GM19035 (cell line): ENCODE data around the gene IFNL1.
A peak's percentile ranks its signal among the peaks of the same experiment; 100 is the strongest.
"Not testable (repeated sequence)": the region's sequence is repeated elsewhere in the genome, so short reads cannot be mapped to it uniquely, and the experiment has no call there.

Experiments
- ATAC-seq: cut with Tn5 transposase; IDR thresholded peaks from one replicate; pipeline ENCODE4 v1.9.1; 2021; ENCODE audit not compliant: unreplicated experiment

The IFNL1 gene

DNA sequence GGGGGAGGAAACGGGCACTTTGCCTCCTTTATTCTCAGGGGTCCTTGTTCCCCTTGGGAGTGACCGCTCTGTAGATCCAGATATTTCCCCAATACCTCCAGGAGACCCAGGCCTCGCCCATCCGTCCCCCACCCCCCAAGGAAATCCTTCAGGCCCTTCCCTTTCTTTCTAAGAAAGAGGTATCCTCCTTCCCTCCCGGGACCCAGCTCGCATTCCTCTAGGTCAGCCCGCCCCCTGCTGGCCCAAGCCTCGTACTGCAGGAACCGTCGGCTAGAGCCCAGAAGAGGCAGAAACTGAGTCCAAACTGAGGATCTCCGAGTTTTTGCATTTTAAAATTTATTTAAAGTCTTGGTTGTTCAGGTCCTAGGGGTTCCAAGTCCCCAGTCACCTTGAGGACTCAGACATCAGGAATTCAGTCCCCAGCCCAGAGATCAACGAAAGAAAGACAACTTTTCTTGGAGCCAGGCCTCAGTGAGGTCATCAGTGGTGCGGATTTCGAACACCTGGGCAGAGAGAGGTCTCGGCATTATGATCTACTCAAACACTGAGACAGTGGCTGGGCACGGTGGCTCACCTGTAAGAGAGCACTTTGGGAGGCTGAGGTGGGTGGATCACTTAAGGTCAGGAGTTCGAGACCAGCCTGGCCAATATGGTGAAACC, 32.0 kb downstream of the IFNL1 start:
- no peak for ATAC-seq

DNA sequence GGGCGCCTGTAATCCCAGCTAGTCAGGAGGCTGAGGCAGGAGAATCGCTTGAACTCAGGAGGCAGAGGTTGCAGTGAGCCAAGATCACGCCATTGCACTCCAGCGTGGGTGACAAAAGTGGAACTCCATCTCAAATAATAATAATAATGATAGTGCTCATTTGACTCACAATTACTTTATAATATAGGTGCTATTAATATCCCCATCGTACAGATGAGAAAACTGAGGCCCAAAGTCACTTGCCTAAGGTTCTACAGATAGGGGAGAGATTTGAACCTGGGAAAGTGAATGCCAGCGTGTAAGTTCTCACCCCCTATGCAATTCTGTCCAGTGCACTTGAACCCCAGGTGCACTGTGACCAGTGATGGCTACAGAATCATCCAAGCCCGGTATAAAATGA, 33.7 kb downstream of the IFNL1 start:
- no peak for ATAC-seq

DNA sequence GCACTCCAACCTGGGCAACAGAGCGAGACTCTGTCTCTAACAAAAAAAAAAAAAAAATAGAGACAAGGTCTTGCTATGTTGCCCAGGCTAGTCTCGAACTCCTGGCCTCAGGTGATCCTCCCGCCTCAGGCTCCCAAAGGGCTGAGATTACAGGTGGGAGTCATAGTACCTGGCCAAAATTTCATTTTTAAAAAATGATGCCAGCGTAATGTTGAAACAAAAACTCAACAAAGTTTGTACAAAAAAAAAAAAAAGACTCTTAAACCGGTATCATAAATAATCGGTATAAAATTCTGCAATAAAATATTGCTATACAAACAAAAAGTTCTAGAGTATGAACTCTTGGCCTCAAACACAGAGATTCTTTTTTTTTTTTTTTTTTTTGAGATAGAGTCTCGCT, 36.1 kb downstream of the IFNL1 start:
- no peak for ATAC-seq

DNA sequence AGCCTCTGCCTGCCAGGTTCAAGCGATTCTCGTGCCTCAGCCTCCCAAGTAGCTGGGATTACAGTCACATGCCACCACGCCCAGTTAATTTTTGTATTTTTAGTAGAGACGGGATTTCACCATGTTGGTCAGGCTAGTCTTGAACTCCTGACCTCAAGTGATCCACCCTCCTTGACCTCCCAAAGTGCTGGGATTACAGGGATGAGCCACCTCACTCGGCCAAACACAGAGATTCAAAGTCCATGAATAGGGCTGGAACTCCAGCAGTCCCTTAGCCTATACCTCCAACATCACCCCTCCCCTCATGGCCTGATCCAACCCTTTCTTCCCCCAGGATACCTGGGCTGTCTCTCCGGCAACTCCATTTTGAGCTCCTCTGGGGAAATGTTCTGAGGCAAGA, 36.5 kb downstream of the IFNL1 start:
- ATAC-seq = not testable (repeated sequence)

DNA sequence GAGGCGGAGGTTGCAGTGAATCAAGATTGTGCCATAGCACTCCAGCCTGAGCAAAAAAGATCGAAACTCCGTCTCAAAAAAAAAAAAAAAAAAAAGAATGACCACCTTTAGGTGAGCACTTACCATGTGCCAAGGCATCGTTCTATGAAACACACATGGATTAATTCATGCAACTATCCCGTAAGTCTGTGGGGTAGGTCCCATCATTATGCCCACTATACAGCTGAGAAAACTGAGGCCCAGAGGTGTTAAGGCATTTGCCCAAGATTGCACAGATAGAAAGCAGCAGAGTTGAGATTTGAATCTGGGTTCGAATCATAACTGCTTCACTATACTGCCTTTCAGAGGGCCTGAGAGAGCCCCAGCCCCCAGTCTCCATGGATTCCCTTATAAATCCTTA, 37.3 kb downstream of the IFNL1 start:
- no peak for ATAC-seq

DNA sequence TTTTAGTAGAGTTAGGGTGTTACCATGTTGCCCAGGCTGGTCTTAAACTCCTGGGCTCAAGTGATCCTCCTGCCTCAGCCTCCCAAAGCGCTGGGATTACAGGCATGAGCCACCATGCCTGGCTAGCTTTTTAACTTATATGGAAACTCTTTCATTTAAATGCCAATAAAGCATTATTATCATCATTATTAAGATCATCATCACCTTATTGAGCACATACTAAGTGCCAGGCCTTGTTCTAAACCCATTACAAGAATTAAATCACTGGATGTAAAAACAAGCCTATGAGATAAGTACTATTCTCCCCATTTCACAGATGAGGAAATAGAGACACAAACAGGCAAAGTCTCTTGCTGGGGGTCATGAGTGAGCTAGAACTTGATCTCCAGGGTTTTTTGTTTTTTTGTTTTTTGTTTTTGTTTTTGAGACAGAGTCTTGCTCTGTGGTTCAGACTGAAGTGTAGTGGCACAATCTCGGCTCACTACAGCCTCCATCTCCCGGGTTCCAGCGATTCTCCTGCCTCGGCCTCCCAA, 38.3 kb downstream of the IFNL1 start:
- ATAC-seq = no peak

DNA sequence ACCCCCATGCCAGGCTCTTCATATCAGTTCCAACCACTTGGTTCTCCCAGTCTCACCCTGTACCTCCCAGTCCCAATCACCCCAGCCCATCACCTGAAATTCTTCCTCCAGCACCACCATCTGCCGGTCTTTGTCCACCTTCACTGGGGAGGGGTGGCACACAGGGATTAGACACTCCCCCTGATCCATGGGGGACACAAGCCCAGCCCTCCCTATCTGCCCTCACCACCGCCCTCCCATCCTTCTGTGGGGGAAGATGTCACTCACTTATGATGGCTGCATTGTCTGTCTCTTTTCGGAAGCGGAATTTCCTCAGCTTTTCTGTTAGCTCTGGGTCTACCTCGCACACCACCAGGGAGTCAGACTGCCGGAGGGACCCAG, 39.0 kb downstream of the IFNL1 start:
- no peak for ATAC-seq

DNA sequence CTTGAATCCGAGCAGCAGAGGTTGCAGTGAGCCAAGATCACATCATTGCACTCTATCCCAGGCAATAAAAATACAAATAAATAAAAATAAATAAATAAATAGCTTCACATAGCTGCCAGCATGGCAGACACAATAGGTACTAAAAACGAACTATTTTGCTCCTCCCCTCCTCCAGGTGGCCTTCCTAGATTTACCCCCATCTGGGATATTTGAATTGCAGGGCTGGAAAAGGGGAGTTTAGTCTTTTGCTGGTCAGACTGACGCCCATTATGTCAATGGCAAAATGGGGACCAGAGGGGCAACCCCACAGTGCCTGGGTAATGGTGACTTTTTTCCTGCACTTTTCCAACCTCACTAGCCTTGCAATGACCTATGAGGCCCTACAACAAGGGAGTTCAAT, 40.3 kb downstream of the IFNL1 start:
- no peak for ATAC-seq

DNA sequence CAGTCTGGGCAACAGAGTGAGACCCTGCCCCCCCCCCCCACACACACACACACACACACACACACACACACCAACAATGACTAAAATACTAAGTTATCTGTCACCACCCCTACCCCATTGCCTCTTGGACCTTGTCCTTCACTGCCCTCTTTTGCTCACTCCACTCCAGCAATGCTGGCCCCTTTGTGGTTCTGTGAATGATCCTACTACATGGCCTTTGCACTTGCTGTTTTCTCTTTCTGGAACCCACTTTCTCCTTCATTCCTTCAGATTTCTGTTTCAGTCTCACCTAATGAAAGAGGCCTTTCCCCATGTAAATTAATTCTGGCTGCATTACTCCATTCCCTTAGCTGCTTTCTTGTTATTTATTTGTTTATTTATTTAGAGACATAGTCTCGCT, 43.5 kb downstream of the IFNL1 start:
- no peak for ATAC-seq

DNA sequence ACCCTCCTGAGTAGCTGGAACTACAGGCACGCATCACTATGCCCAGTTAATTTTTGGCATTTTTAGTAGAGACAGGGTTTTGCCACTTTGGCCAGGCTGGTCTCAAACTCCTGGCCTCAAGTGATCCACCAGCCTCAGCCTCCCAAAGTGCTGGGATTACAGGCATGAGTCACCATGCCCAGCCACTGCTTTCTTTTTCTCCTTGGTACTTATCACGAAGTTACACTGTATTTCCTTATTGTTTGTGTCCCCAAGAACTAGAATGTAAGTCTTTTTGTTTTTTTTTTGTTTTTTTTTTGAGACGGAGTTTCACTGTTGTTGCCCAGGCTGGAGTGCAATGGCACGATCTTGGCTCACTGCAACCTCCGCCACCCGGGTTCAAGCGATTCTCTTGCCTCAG, 43.9 kb downstream of the IFNL1 start:
- ATAC-seq = not testable (repeated sequence)

DNA sequence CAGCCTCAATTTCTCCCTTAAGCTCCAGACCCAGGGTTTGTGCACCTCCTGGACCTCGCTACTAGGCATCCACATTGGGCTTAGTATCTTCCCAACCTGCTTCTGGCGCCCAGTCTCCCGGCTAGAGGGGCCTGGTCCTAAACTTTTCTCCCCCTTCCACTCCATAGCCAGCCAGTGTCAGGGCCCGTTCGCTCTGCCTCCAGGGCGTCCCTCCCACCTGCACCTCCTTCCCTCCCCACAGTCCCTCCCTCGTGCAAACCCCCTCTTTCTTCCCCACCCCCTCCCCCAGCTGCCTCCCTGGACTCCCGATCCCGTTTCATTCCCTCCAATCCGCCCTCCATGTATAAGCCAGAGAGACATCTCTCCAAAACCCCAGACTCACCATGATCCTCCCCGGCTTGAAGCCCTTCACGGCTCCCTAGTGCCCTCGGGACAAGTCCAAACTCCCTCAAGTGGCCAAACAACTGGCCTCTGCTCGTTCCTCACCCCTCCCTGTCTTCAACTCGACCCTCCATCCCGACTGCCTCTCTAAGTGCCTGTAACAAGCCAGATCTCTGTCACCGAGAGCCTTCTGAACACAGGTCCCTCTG, 45.0 kb downstream of the IFNL1 start:
- no peak for ATAC-seq

DNA sequence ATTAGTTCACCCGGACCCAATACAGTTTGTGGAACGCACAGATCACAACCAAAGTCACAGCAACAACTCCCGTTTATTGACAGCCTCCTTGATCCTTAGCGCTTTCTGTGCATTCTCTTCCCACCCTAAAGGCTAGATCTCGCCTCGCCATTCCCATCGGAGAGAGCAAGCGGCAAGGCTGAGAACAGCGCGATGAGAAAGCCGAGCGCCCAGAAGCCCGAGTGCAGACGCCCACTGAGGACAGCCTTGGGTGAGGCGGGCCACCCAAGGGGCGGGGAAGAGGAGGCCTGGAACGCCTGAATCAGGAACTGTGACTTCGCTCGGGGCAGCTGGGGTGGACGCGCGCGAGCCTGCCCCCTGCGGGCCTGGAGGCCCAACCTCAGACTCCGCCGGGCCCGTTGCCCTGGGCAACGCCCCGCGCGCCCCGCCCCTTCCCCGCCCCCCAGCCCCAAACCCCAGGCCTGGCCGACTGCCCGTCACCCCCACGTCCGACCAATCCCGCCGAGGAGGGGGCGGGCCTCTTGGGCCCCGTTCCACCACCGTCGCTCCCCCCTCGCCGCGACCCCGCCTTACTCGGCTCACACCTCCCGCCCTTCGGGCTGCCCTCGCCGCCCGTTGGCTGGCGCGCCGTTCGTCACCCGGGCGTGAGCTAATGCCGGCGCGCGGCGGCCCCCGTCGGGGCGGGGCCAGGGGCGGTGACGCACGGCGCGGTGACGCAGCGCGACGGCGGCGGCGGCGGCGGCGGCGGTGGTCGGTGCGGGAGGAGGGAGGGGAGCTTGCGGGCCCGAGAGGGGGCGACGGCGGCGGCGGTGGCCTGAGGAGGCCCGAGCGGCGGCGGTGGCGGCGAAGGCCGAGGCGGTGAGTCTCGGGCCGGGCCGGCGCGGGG, 45.8 kb downstream of the IFNL1 start, which contains the start of gene SAMD4B:
TSS of gene SAMD4B (plus strand) at position 703 of the 886 bp plus-strand sequence. CDS start 14,473 bp downstream, outside the sequence.
- ATAC-seq = peak; percentile 90

DNA sequence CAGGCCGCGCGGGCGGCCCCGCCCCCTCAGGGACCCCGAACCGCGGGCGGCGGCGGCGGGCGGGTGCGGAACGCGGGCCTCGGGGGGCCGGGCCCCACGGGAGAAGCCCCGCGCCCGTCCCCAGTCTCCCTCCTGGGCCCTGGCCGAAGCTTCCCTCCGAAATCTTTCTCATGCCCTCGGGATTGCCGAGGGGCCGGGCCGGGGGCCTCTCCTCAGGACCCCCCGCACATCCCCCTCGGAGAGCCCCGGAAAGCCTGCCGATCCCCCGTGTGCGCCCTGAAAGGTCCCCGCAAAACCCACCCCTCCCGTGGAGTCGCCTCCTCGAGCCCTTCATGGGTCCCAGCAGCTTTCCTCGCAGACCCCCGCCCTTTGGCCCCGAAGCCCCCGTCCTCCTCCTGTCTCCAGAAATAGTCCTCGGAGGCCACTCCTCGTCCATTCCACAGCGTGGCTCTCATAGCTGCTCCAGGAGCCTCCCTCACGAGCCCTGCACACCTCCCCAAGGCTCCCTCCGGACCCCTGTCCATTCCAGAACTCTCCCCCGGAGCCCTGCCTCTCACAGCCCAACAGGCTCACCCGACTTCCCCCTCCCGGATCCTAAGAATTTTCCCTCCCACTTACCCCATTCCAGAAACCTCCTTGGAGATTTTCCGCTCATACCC, 46.6 kb downstream of the IFNL1 start:
- no peak for ATAC-seq

DNA sequence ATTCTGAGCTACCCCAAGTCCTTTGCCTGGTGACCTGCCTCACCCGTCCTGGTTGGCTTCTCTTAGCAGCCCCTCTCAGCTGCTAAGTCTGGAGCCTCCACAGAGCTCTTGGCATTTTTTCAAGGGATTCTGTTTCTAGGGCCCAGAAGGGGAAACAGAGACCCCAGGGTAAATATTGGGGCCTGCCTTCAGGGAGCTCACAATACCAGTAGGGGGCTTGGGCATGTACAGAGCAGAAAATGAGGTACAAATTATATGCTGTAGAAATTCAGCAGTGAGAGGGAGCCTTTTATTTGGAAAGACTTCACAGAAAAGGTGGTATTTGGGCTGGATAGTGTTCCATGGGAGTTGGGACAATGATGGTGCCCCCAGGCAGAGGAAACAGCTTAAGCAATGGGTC, 49.7 kb downstream of the IFNL1 start:
- ATAC-seq = no peak

DNA sequence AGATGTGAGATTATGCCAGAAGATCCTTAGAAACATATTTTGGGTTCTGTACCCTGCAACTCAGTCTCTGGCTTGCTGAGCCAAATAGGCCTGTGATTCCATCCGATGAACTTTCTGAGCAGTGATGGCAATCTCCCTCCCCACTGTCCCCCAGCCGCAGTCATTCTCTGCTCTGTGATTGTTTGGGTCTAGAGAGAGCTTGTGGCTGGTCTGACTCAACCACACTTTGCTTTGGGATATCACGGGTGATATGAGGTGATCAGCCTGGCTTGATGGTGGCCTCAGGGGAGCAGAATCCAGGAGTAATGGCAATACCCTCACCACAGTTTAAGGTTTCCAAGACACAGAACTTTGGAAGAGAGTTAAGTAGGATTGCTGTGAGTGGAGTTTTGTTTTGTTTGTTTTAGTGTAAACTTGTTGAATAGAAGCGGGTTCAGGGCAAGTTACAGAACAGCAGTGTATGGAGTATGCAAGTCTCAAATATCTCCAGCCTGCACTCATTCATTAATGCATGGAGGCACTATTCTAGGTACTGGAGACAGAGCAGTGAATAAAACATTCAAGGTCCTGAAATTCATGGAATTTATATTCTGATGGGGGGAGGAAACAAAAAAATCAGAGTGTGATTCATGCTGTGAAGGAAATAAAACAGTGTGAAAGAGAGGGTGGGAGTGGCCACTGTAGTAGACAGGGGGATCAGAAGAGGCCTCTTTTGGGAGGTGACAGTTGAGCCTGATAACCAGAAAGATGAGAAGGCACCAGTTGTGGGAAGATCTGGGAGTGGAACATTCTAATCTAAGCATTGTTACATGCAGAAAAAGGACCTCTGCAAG, 51.3 kb downstream of the IFNL1 start:
- no peak for ATAC-seq
